GM19238 (cell line): ENCODE measurements around the gene KDM2B.
"Not testable (repeated sequence)": the region's sequence is repeated elsewhere in the genome, so short reads cannot be mapped to it uniquely, and the experiment has no call there.

ENCODE experiments used
- DNase-seq: peaks from one replicate; pipeline ENCODE4 v3.0.0; 2011; ENCODE audit warnings: low spot score; ENCODE audit not compliant: insufficient read length

The KDM2B gene

GRCh38 chr12:121584885-121585284 lies 4.1 kb upstream of the KDM2B start:
- not testable (repeated sequence) for DNase-seq

DNA sequence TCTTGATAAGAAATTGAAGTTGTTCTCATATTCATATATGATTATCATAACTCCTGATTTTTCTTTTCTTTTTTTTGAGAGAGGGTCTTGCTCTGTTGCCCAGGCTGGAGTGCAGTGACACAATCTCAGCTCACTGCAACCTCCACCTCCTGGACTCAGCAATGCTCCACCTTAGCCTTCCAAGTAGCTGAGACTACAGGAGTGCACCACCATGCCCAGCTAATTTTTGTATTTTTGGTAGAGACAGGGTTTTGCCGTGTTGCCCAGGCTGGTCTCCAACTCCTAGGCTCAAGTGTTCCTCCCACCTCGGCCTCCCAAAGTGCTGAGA lies 2.5 kb upstream of the KDM2B start:
- DNase-seq, result not testable (repeated sequence)

- DNase-seq, result no peak
Measured at GRCh38 chr12:121582583-121583333, 1.9 kb upstream of the KDM2B start.

GRCh38 chr12:121581686-121582429 lies 1.0 kb upstream of the KDM2B start:
- no peak for DNase-seq

- peak; percentile 45 for DNase-seq
Measured at GRCh38 chr12:121579981-121580868, 598 bp downstream of the KDM2B start.

DNA sequence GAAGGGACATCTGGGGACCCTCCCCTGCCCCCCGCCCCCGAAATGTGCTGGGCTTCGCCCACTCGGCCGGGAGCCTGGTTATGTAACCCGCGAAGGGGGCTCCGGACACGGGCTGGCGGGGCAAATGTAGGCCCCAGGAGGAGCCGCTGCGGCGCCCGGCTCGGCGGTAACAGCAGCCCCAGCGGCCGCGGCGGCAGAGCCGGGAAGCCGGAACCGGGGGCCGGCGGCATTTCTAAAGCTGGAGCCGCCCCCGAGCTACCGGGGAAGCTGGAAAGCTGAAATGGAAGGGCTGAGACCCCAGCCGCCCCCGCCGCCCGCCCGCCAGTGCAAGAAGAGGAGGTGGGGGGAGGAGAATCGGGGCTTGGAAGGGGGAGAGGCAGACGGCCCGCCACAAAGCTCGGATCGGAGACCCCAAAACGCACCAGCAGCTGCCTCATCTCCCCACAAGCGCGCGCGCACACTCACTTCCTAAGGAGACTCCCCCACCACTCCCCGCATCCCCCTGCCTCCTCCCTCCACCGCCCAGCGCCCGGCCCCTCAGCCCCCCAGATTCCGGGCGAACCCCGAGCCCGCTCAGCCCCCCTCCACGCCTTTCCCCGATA lies 1.5 kb downstream of the KDM2B start:
- no peak for DNase-seq

- DNase-seq, result no peak
Measured at GRCh38 chr12:121578230-121579189, 2.3 kb downstream of the KDM2B start.

DNA sequence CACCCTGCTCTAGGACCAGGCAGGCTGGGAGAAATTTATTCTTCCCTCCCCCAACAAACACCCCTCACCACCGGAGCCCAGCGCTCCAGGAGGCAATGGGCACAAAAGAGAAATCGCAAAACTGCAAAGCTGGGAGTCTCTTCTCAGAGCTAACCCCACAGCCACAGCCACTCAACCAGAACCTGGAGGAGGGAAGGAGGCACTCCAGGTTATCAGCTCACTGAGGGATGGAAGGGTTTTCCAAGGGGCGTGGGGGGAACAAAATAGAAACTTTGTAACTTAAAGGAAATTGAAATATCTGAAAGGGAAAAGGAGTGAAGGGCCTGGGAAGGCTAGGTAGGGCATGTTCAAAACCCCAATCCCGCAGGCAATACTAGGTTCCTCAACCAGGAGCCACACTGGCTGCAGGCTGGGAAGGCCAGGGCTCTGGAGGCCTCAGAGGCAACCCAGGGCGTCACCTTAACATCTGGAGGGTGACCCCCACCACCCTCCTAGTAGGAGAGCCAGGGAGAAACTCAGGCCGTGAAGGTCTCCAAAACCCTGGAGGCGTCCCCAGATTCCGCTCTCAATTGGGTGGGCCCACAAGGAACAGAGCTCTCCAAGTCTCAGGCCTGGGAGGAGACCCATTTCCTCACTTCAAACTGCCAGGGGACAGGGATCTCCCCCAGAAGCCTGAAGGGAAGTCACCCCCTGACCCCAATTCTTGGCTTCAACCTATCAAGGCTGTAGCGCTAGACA lies 3.2 kb downstream of the KDM2B start:
- DNase-seq, result no peak

- no peak for DNase-seq
Measured at GRCh38 chr12:121576851-121577391, 3.9 kb downstream of the KDM2B start.

DNA sequence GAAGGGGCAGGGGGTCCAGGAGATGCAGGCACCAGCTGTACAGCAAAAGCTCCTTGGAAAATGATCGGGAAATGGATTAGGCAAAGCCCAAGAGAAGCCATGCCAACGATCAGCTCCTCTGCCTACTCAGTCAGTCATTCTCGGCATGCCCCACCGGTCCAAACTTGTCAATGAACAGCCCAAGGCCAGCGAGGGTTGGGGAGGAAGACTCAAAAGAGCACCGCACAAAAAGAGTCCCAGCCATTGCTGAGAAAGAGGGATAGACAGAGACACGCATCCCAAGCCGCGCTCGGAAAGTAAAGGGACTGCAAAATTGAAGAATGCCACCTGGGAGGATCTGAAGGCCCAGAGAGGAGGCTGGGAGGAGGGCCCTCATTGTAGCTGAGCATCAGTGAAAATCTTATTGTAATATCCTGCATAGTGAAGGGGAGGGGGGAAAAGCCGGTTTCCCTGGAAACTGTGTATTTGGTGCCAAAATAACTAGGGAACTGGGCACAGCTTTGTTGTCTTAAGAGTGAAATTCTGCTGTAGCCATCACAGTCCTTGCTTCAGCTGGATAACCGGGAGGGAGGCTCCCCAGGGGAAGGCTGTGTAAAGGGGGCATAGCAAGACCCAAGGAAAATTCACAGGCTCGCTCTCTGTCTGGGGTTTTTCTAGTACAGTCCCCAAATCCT lies 4.7 kb downstream of the KDM2B start:
- no peak for DNase-seq

- DNase-seq, result no peak
Measured at GRCh38 chr12:121575051-121575450, 5.8 kb downstream of the KDM2B start.

DNA sequence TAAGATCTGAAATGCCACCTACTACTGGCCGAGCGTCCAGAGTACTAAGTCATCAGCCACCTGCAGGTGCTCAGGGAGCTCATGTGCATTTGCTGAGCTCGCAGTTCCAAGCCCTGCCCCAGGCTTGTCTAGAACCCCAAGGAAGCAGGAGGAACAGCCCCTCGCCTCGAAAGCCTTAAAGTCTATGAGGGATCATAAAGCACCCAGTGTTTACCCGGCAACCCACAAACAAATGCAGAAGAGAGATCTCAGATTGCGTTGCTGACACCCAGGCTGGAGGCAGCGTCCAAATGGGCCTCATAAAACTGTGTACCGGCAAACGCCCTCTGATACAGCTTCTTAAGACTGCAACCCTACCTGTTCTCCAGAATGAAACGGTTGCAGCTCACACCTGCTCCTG lies 6.8 kb downstream of the KDM2B start:
- DNase-seq, result no peak

GRCh38 chr12:121571920-121572319 lies 8.9 kb downstream of the KDM2B start:
- no peak for DNase-seq

DNA sequence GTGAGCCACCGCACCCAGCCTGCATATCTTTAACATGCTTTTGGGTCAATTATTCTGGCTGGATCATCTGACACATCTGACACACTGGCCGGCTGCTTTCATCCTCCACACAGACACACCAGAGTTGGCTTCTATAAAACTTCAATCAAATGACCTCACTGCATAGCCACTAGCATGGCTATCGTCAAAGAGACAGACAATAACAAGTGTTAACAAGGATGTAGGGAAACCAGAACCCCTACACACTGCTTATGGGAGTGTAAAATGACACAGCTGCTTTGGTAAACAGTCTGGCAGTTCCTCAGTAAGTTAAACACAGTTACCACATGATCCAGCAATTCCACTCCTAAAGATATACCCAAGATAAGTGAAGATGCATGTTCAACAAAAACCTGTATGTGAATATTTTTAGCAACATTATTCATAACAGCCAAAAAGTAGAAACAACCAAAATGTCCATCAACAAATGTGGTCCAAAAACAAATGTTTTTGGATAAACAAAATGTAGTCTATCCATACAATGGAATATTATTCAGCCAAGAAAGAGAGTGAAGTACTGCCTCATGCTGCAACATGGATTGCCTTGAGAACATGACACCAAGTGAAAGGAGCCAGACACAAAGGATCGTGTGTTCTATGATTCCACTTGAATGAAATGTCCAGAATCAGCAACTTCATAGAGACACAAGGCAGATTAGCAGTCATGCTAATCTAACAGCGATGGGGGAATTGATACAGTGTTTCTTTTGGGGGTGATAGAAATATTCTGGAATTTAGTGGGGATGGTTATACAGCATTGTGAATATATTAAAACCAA lies 10.1 kb downstream of the KDM2B start:
- DNase-seq, result no peak

DNA sequence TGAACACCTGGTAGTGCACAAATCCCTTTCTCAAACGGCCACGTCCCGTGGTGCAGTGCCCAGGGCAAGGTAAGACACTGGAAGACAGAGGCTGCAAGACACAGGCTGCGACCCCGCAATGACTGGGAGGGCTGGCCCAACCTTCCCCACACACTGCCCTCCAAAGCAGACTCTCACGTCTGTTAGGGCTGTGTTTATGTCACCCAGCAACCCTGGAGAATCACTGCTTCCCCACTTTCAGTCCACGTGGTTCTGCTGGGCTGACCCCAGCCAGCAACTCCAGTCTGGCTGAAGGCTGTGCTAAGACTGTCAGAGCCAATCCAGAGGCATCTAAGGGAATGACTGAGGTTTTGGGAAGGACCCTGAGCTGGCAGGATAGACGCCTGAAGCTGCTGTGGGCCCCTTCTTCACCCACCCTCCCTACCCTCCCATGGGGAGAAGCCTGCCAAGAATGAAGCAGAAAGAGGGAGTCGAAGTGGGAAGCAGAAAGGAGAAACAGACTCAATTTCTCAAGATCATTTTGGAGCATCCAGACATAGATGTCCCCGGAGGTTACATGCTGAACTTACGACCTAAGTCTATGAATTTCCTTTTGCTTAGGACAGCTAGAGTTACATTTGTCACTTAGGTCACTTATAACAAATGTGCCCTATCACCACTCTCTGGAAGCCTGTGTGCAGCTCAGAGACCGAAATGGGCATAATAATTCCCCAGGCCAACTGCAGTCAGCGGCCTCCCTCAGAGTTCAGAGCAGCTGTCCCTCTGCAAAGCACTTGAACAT lies 11.7 kb downstream of the KDM2B start:
- no peak for DNase-seq

DNA sequence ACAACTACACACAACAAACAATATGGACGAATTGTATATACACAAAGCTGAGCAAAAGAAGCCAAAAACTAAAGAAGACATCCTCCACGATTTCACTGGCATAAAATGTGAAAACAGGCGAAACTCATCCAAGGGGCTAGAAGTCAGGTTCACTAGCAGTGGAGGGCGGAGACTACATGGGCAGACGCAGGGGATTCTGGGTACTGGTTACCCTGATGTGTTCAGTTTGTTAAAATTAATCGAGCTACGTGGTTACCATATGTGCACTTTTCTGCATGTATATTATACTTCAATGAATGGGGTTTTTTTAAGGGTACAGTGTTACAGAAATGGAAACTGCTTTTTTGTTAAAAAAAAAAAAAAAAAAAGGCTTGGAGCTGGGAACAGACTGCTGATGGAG lies 12.3 kb downstream of the KDM2B start:
- DNase-seq, result no peak

DNA sequence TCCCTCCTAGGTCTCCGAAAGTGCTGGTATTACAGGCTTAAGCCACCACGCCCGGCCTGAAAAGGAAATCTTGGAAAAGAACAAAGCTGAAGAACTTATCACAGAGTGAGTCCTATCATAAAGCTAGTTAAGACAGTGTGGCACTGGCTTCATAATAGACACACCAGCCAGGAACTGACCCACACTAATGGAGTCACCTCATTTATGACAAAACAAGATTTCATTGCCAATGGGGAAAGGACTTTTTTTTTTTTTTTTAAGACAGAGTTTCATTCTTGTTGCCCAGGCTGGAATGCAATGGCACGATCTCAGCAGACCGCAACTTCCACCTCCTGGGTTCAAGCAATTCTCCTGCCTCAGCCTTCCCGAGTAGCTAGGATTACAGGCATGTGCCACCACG lies 15.7 kb downstream of the KDM2B start:
- no peak for DNase-seq
